HEK293T (cell line): ENCODE results near the gene RCAN3.

Source experiments
- ARNT ChIP-seq: fragments of 450-650 bp; IDR thresholded peaks from 2 replicates; pipeline ENCODE4 v1.6.1; 2017; ENCODE audit warnings: mild to moderate bottlenecking
- BHLHE40 ChIP-seq: fragments of 450-650 bp; IDR thresholded peaks from 2 replicates; pipeline ENCODE4 v1.6.1; 2016; ENCODE audit warnings: mild to moderate bottlenecking, moderate library complexity, borderline replicate concordance
- CTBP1 ChIP-seq: fragments of 450-650 bp; IDR thresholded peaks from 2 replicates; pipeline ENCODE4 v1.6.1; 2016; ENCODE audit warnings: borderline replicate concordance
- ELF4 ChIP-seq: fragments of 450-650 bp; IDR thresholded peaks from 2 replicates; pipeline ENCODE4 v1.6.1; 2017; ENCODE audit warnings: antibody characterized with exemption
- FOXA1 ChIP-seq: fragments of 450-650 bp; IDR thresholded peaks from 2 replicates; pipeline ENCODE4 v1.6.1; 2016; ENCODE audit warnings: mild to moderate bottlenecking
- FOXM1 ChIP-seq: fragments of 450-650 bp; IDR thresholded peaks from 2 replicates; pipeline ENCODE4 v1.6.1; 2017; ENCODE audit warnings: mild to moderate bottlenecking, borderline replicate concordance
- HDGF ChIP-seq: fragments of 450-650 bp; IDR thresholded peaks from 2 replicates; pipeline ENCODE4 v1.6.1; 2017; ENCODE audit warnings: antibody characterized with exemption, borderline replicate concordance
- L3MBTL2 ChIP-seq: fragments of 450-650 bp; conservative IDR thresholded peaks from 2 replicates; pipeline ENCODE4 v1.6.1; 2016; ENCODE audit warnings: mild to moderate bottlenecking
- LEF1 ChIP-seq: fragments of 450-650 bp; IDR thresholded peaks from 2 replicates; pipeline ENCODE4 v1.6.1; 2017; ENCODE audit warnings: mild to moderate bottlenecking, borderline replicate concordance
- PKNOX1 ChIP-seq: fragments of 450-650 bp; IDR thresholded peaks from 2 replicates; pipeline ENCODE4 v1.6.1; 2016
- SP1 ChIP-seq: fragments of 450-650 bp; IDR thresholded peaks from 2 replicates; pipeline ENCODE4 v1.6.1; 2017
- SUZ12 ChIP-seq: fragments of 450-650 bp; IDR thresholded peaks from 2 replicates; pipeline ENCODE4 v1.6.1; 2016; ENCODE audit warnings: mild to moderate bottlenecking
- TARDBP ChIP-seq: fragments of 450-650 bp; IDR thresholded peaks from 2 replicates; pipeline ENCODE4 v1.6.1; 2016
- ZNF384 ChIP-seq: fragments of 450-650 bp; IDR thresholded peaks from 2 replicates; pipeline ENCODE4 v1.6.1; 2016

- TF ChIP-seq SUZ12 (no peak), FOXM1 (no peak), BHLHE40 (no peak), SP1 (no peak), HDGF (no peak), LEF1 (no peak), ELF4 (no peak), ZNF384 (no peak), L3MBTL2 (no peak), CTBP1 (no peak), FOXA1 (no peak), PKNOX1 (no peak), TARDBP (no peak), ARNT (no peak)
Observed at GRCh38 chr1:24513706-24514105, 11.1 kb downstream of the RCAN3 start.
